ENCODE data around the gene GALNT1. TPM values are rescaled to one million over a fixed set of nuclear protein-coding genes. Genes with fewer than 3 reads are reported as not detected.
A peak's percentile ranks its signal among the peaks of the same experiment; 100 is the strongest.

Gene GALNT1
- total and polyA plus RNA-seq, 3 donors from 2014 or later = 27.3 to 67.0 (median 55.7) TPM

DNA sequence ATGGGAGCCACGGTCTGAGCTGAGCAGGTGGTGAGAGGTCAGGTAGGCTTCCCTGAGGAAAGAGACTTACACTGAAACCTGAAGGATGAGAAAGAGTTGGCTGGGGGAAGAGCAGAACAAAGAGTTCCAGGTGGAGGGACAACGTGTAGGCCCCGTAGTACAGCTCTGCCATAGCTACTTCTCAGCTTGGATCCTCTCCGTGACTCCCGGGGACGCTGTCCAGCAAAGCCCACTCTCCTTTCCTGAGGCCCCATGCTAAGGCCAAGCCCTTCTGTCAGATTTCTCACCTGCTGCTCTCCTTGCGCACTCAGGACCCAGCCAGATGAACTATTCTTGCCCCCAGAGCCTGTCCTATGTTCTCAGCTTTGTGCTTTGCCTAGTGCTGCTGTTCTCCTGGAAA, 173.8 kb downstream of the GALNT1 start:
- intact Hi-C loops (cut with DNase I; ENCODE audit: low total_unique reads) = no loop called here
- 61 to 62% methylated on average over 7 of the region's 7 CpGs for WGBS, 2 donors

GRCh38 chr18:35756506-35757117, 175.1 kb downstream of the GALNT1 start:
- no peak for TF ChIP-seq POLR2A (IDR thresholded peaks at IDR 0.05)
- TF ChIP-seq, protein P1, sequence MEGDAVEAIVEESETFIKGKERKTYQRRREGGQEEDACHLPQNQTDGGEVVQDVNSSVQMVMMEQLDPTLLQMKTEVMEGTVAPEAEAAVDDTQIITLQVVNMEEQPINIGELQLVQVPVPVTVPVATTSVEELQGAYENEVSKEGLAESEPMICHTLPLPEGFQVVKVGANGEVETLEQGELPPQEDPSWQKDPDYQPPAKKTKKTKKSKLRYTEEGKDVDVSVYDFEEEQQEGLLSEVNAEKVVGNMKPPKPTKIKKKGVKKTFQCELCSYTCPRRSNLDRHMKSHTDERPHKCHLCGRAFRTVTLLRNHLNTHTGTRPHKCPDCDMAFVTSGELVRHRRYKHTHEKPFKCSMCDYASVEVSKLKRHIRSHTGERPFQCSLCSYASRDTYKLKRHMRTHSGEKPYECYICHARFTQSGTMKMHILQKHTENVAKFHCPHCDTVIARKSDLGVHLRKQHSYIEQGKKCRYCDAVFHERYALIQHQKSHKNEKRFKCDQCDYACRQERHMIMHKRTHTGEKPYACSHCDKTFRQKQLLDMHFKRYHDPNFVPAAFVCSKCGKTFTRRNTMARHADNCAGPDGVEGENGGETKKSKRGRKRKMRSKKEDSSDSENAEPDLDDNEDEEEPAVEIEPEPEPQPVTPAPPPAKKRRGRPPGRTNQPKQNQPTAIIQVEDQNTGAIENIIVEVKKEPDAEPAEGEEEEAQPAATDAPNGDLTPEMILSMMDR (IDR thresholded peaks at IDR 0.05) = peak; percentile 66 to 82 (median 78)
- WGBS, 2 donors = 15 to 25% methylated on average over 5 of the region's 5 CpGs
- H3K4me1 ChIP-seq = no peaks in the 10 kb centered on the region
- no peak overlapping the region for H3K27ac ChIP-seq
- intact Hi-C loops (cut with DNase I; ENCODE audit: low total_unique reads) = no loop called here
- H3K36me3 ChIP-seq (ENCODE audit: low read depth, missing control alignments) = no peaks in the 10 kb centered on the region
- no peaks in the 10 kb centered on the region for H3K27me3 ChIP-seq
- peak; percentile 65 for DNase-seq
- no peak overlapping the region for H3K4me3 ChIP-seq
- no peaks in the 10 kb centered on the region for H3K9me3 ChIP-seq

More for the DNA sequence above, 173.8 kb downstream of the GALNT1 start:
- Histone ChIP-seq H3K36me3 (ENCODE audit: low read depth, missing control alignments) (no peaks in the 10 kb centered on the region), H3K27ac (no peak overlapping the region), H3K4me3 (no peak overlapping the region), H3K27me3 (no peaks in the 10 kb centered on the region), H3K4me1 (no peaks in the 10 kb centered on the region), H3K9me3 (no peaks in the 10 kb centered on the region)
- no peak for DNase-seq
- TF ChIP-seq, protein P1 (IDR thresholded peaks at IDR 0.05) = no peak
- no peak for TF ChIP-seq POLR2A (IDR thresholded peaks at IDR 0.05)

Small RNAs within 50 kb of the gene (microRNA-seq; reads per million reads assigned to microRNA genes)
- 0 reads per million in 2 donors for gene MIR3975 (ENCODE audit: borderline number of aligned reads in 2 of 2, borderline replicate concordance in 1 of 2)

Other genes with a start within 250 kb of the GALNT1 start
- gene ZNF24, start 237.3 kb upstream of the GALNT1 start, total RNA-seq = 10 to 100 TPM; 38.9 to 39.8 TPM
- 29.2 TPM for gene ZNF24, start 237.3 kb upstream of the GALNT1 start, polyA plus RNA-seq (ENCODE audit: insufficient read depth, low read depth, low replicate concordance)
- gene ZNF396, start 204.4 kb upstream of the GALNT1 start, total RNA-seq = 1 to 10 TPM; 3.7 to 7.3 TPM
- gene ZNF396, start 204.4 kb upstream of the GALNT1 start, polyA plus RNA-seq (ENCODE audit: insufficient read depth, low read depth, low replicate concordance) = 9.3 TPM
- 10 to 100 TPM; 52.2 to 77.5 TPM for gene INO80C, start 83.8 kb upstream of the GALNT1 start, total RNA-seq
- 155 TPM for gene INO80C, start 83.8 kb upstream of the GALNT1 start, polyA plus RNA-seq (ENCODE audit: insufficient read depth, low read depth, low replicate concordance)

Data from testis (tissue), 3 donors.